Fibroblast of the aortic adventitia (primary cell): ENCODE results near the gene GATA3. TPM values are rescaled to one million over a fixed set of nuclear protein-coding genes. Genes with fewer than 3 reads are reported as not detected.

Experiments used
- DNase-seq: peaks from one replicate; pipeline ENCODE4 v3.0.0-alpha.2; 2010; ENCODE audit warnings: low read depth
- H3K4me3 ChIP-seq: 2 replicates; pipeline ENCODE4 v1.5.1; 2011; ENCODE audit warnings: low read depth, mild to moderate bottlenecking, control low read depth, low read length, moderate library complexity
- CTCF ChIP-seq: IDR thresholded peaks from 2 replicates; pipeline ENCODE4 v1.5.1; 2011; ENCODE audit warnings: mild to moderate bottlenecking, low read length, control low read depth, inconsistent platforms; ENCODE audit not compliant: insufficient read depth
- total RNA-seq: library from RNA; depleted of rRNA; stranded (reverse); fragments of >200 nt; gene quantifications from 2 replicates; pipeline ENCODE4 v1.2.3, GENCODE V29; 2012; ENCODE audit warnings: low replicate concordance

GATA3 gene
- total RNA-seq, 1 donor, result not detected

GRCh38 chr10:8039321-8039881, 15.1 kb upstream of the GATA3 start:
- no peak for DNase-seq
- no peak overlapping the region for H3K4me3 ChIP-seq

DNA sequence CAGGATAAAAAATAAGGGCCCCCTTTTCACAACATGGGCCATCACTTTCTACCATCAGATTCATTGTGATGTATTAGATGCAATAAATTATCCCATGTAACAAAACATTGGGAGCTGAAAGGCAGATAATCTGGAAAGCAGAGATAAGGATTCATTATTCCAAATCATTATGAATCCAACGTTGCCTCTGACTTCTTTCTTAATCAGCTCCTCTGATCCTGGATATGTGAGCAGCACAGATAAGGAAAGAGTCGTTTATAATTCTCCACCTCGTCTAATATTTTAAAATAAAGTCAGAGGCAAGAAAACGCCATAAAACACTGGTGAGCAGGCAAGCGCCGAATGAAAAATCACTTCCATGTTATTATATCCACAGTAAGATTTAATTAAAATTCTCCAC, 13.8 kb upstream of the GATA3 start:
- no peak for DNase-seq
- no peak overlapping the region for H3K4me3 ChIP-seq
- TF ChIP-seq CTCF, result no peak

More at GRCh38 chr10:8039321-8039881, 15.1 kb upstream of the GATA3 start:
- no peak for TF ChIP-seq CTCF

- no peak overlapping the region for H3K4me3 ChIP-seq
- no peak for DNase-seq
- no peak for TF ChIP-seq CTCF
These were observed 13.1 kb upstream of the GATA3 start for GRCh38 chr10:8041284-8041991.

DNA sequence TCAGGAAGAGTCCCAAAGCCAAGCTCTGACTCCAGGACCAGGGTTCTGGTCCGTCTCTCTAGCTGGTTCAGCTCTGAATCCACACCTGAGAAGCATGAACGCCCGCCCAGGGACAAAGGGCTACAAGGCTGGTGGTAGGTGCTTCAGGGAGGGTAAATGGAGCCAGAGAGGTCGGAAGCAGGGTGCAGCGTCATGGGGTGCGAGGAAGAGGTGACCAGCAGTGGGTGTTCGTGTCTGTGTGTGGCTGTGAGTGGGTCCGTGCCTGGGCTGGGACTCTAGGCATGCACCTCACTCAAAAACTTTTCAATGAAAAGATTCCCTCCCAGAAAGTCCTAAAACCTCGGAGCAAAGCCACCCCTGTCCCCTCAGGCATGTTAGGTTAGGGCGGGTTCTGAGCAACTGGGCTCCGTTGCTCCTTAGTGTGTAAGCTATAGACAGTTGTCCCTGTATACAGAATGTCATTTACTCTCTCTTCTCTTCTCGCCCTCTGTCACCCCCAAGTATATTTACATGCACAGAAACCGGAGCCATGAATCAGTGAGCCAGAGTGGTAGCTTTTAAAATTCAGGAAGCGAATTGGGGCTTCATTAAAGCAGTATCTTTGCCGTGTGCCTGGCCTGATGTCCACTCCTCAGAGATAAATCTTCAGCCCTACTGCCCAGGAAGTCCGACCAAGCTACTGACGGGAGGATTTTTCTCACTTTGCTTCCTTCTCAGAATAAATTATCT, 12.3 kb upstream of the GATA3 start:
- H3K4me3 ChIP-seq, result no peak overlapping the region
- TF ChIP-seq CTCF, result no peak
- no peak for DNase-seq

GRCh38 chr10:8042721-8043568, 11.5 kb upstream of the GATA3 start:
- H3K4me3 ChIP-seq, result no peak overlapping the region
- DNase-seq, result no peak
- TF ChIP-seq CTCF, result no peak

GRCh38 chr10:8043569-8044306, 10.8 kb upstream of the GATA3 start:
- no peak overlapping the region for H3K4me3 ChIP-seq
- TF ChIP-seq CTCF, result no peak
- no peak for DNase-seq
